H1 (cell line): ENCODE results near the gene TMEM63A. TPM values are rescaled to one million over a fixed set of nuclear protein-coding genes. Genes with fewer than 3 reads are reported as not detected.

Experiments
- CTCF ChIA-PET: fragments of 300-600 bp; sonication (Branson Sonifier 250); formaldehyde crosslinking; loops from one replicate; lab custom pipeline; 2021; ENCODE audit not compliant: partially characterized antibody; lab: Charles Lee
- POLR2A ChIA-PET: fragments of 300-600 bp; sonication (Branson Sonifier 250); formaldehyde crosslinking; loops from one replicate; lab custom pipeline; 2021; ENCODE audit warnings: inconsistent platforms; ENCODE audit not compliant: partially characterized antibody; lab: Charles Lee
- DNase-seq, 2 experiments: peaks; one replicate each; pipeline versions ENCODE4 v3.0.0 to v3.0.0-alpha.2; 2010 to 2022; ENCODE audit warnings: low spot score in 2 of 2, low read depth in 1 of 2, mixed read lengths in 1 of 2
- FAIRE-seq: peaks from 2 replicates; lab custom pipeline; 2011; peaks lifted over from hg19 to GRCh38; lab: Jason Lieb, UNC
- H2AFZ ChIP-seq: 2 replicates; pipeline ENCODE4 v1.8.1; 2012; ENCODE audit warnings: low read length, inconsistent platforms
- H2AK5ac ChIP-seq: 2 replicates; pipeline ENCODE4 v1.6.1; 2013; ENCODE audit warnings: low read depth, low read length
- H2BK120ac ChIP-seq: replicated peaks from 2 replicates; pipeline ENCODE3; 2013; ENCODE audit warnings: low read depth, low read length, inconsistent platforms
- H2BK12ac ChIP-seq: 2 replicates; pipeline ENCODE4 v1.6.1; 2013; ENCODE audit warnings: low read depth, low read length
- H2BK15ac ChIP-seq: 2 replicates; pipeline ENCODE4 v1.6.1; 2013; ENCODE audit warnings: low read length
- H2BK20ac ChIP-seq: 2 replicates; pipeline ENCODE4 v1.6.1; 2013; ENCODE audit warnings: low read length
- H2BK5ac ChIP-seq: 2 replicates; pipeline ENCODE4 v1.6.1; 2013; ENCODE audit warnings: low read depth, low read length
- H3K14ac ChIP-seq: 2 replicates; pipeline ENCODE4 v1.6.1; 2013; ENCODE audit warnings: inconsistent platforms; ENCODE audit not compliant: insufficient read length
- H3K18ac ChIP-seq: 2 replicates; pipeline ENCODE4 v1.6.1; 2013; ENCODE audit warnings: low read length; ENCODE audit errors: extremely low read depth
- H3K23ac ChIP-seq: 2 replicates; pipeline ENCODE4 v1.6.1; 2013; ENCODE audit warnings: inconsistent platforms; ENCODE audit not compliant: insufficient read length
- H3K23me2 ChIP-seq: 2 replicates; pipeline ENCODE4 v1.6.1; 2013; ENCODE audit warnings: low read depth, low read length
- H3K27ac ChIP-seq: 2 replicates; pipeline ENCODE4 v1.6.1; 2011; ENCODE audit warnings: low read depth, low read length, inconsistent platforms
- H3K27me3 ChIP-seq, 4 experiments: replicated peaks in 1 of 4; 1 replicate in 1 of 4; 2 replicates in 3 of 4; pipeline versions ENCODE4 v1.6.1 to v1.8.1; 2011 to 2013; ENCODE audit warnings: low read length in 3 of 4, mild to moderate bottlenecking in 3 of 4, inconsistent platforms in 2 of 4, mixed read lengths in 2 of 4, moderate library complexity in 1 of 4; ENCODE audit not compliant: control insufficient read depth in 3 of 4, insufficient read depth in 3 of 4; ENCODE audit errors: extremely low read depth in 1 of 4
- H3K36me3 ChIP-seq, 4 experiments: 2 replicates each; pipeline versions ENCODE4 v1.6.1 to v1.8.1; 2011 to 2013; ENCODE audit warnings: mild to moderate bottlenecking in 4 of 4, low read length in 3 of 4, moderate library complexity in 2 of 4, control low read depth in 1 of 4, inconsistent platforms in 1 of 4; ENCODE audit not compliant: insufficient read depth in 4 of 4, control insufficient read depth in 2 of 4
- H3K4ac ChIP-seq: replicated peaks from 2 replicates; pipeline ENCODE3; 2013; ENCODE audit warnings: low read length, low read depth, mixed read lengths, inconsistent platforms; ENCODE audit not compliant: insufficient read length
- H3K4me1 ChIP-seq, 4 experiments: replicated peaks in 1 of 4; 1 replicate in 1 of 4; 2 replicates in 3 of 4; pipeline versions ENCODE4 v1.6.1 to v1.8.1; 2011 to 2013; ENCODE audit warnings: low read length in 3 of 4, inconsistent platforms in 2 of 4, mixed read lengths in 1 of 4; ENCODE audit not compliant: insufficient read depth in 4 of 4, control insufficient read depth in 3 of 4
- H3K4me2 ChIP-seq, 2 experiments: 2 replicates each; pipeline versions ENCODE4 v1.6.1 to v1.8.1; 2011 to 2013; ENCODE audit warnings: low read depth in 2 of 2, low read length in 2 of 2, control low read depth in 1 of 2, inconsistent platforms in 1 of 2, mild to moderate bottlenecking in 1 of 2; ENCODE audit not compliant: insufficient read depth in 1 of 2
- H3K4me3 ChIP-seq, 4 experiments: fragments of 200-600, 300-600 bp in 1 of 4; sonication (generic), shearing (Covaris generic), sonication (Bioruptor Twin) in 1 of 4; 2 replicates each; pipeline versions ENCODE4 v1.5.1 to v1.8.1; 2011 to 2016; ENCODE audit warnings: low read length in 4 of 4, low read depth in 3 of 4, control low read depth in 2 of 4, inconsistent platforms in 2 of 4, mild to moderate bottlenecking in 2 of 4, mixed read lengths in 1 of 4, moderate library complexity in 1 of 4; ENCODE audit not compliant: insufficient read depth in 2 of 4; ENCODE audit errors: extremely low read depth in 1 of 4
- H3K56ac ChIP-seq: replicated peaks from 2 replicates; pipeline ENCODE3; 2013; ENCODE audit warnings: low read depth, mild to moderate bottlenecking, mixed read lengths, low read length, inconsistent platforms; ENCODE audit not compliant: insufficient read length
- H3K79me1 ChIP-seq: 2 replicates; pipeline ENCODE4 v1.6.1; 2013; ENCODE audit warnings: low read depth, low read length, control low read depth
- H3K79me2 ChIP-seq, 2 experiments: 2 replicates each; pipeline versions ENCODE4 v1.6.1 to v1.8.1; 2012 to 2013; ENCODE audit warnings: low read length in 2 of 2, mild to moderate bottlenecking in 2 of 2, inconsistent platforms in 1 of 2; ENCODE audit not compliant: insufficient read depth in 2 of 2, control insufficient read depth in 1 of 2
- H3K9ac ChIP-seq, 4 experiments: replicated peaks in 1 of 4; 1 replicate in 1 of 4; 2 replicates in 3 of 4; pipeline versions ENCODE4 v1.6.1 to v1.8.1; 2011 to 2013; ENCODE audit warnings: low read depth in 3 of 4, low read length in 3 of 4, control low read depth in 2 of 4, mild to moderate bottlenecking in 2 of 4, moderate library complexity in 2 of 4, inconsistent platforms in 1 of 4; ENCODE audit errors: extremely low read depth in 1 of 4
- H3K9me3 ChIP-seq, 2 experiments: 2 replicates each; pipeline versions ENCODE4 v1.6.1 to v1.8.1; 2012 to 2013; ENCODE audit warnings: mild to moderate bottlenecking in 2 of 2, moderate library complexity in 2 of 2, control low read depth in 1 of 2, inconsistent platforms in 1 of 2, low read depth in 1 of 2, low read length in 1 of 2, mixed read lengths in 1 of 2; ENCODE audit not compliant: insufficient read depth in 2 of 2
- H4K20me1 ChIP-seq, 2 experiments: replicated peaks in 1 of 2; 2 replicates each; pipeline versions ENCODE3 to v1.8.1; 2011 to 2013; ENCODE audit warnings: inconsistent platforms in 2 of 2, low read length in 2 of 2, mild to moderate bottlenecking in 1 of 2; ENCODE audit not compliant: insufficient read depth in 2 of 2, control insufficient read depth in 1 of 2
- H4K5ac ChIP-seq: 2 replicates; pipeline ENCODE4 v1.6.1; 2013; ENCODE audit warnings: low read length, low read depth, mixed read lengths, inconsistent platforms; ENCODE audit not compliant: insufficient read length
- H4K8ac ChIP-seq: 2 replicates; pipeline ENCODE4 v1.8.0; 2013; ENCODE audit warnings: mild to moderate bottlenecking, moderate library complexity, low read length, inconsistent platforms; ENCODE audit not compliant: insufficient read depth; ENCODE audit errors: extremely low read depth
- H4K91ac ChIP-seq: replicated peaks from 2 replicates; pipeline ENCODE3; 2013; ENCODE audit warnings: low read length, mixed read lengths, inconsistent platforms; ENCODE audit not compliant: insufficient read length
- ATF3 ChIP-seq: IDR thresholded peaks from 2 replicates; pipeline ENCODE4 v1.6.1; 2011; ENCODE audit warnings: low read depth, mild to moderate bottlenecking, low read length; ENCODE audit not compliant: insufficient read depth
- CBX8 ChIP-seq: fragments of 300-800, 300-1000 bp; sonication (generic); IDR thresholded peaks from 2 replicates; pipeline ENCODE4 v1.7.1; 2016; ENCODE audit warnings: low read depth, low read length, borderline replicate concordance
- CHD1 ChIP-seq: IDR thresholded peaks from 2 replicates; pipeline ENCODE4 v1.6.1; 2012; ENCODE audit warnings: low read depth, low read length, improper control_type of control experiment
- CHD2 ChIP-seq: IDR thresholded peaks from 2 replicates; pipeline ENCODE4 v1.6.1; 2012; ENCODE audit warnings: low read length, improper control_type of control experiment
- CREB1 ChIP-seq: IDR thresholded peaks from 2 replicates; pipeline ENCODE4 v1.6.1; 2012; ENCODE audit warnings: inconsistent platforms
- CTBP2 ChIP-seq: IDR thresholded peaks from 2 replicates; pipeline ENCODE4 v1.7.0; 2011; ENCODE audit warnings: borderline replicate concordance, mild to moderate bottlenecking, moderate library complexity, mixed read lengths, low read length; ENCODE audit not compliant: insufficient read depth, insufficient read length
- FOSL1 ChIP-seq: IDR thresholded peaks from 2 replicates; pipeline ENCODE4 v1.6.1; 2011; ENCODE audit warnings: mild to moderate bottlenecking, low read depth, low read length, moderate library complexity; ENCODE audit not compliant: insufficient read depth
- KDM5A ChIP-seq: fragments of 200-600 bp; IDR thresholded peaks from 2 replicates; pipeline ENCODE4 v1.7.1; 2012; ENCODE audit warnings: mild to moderate bottlenecking, low read length, inconsistent platforms, mixed read lengths
- POLR2AphosphoS5 ChIP-seq: IDR thresholded peaks from 2 replicates; pipeline ENCODE4 v1.6.1; 2011; ENCODE audit warnings: low read depth, low read length
- RXRA ChIP-seq: IDR thresholded peaks from 2 replicates; pipeline ENCODE4 v1.6.1; 2011; ENCODE audit warnings: low read depth, mild to moderate bottlenecking, low read length, moderate library complexity; ENCODE audit not compliant: insufficient read depth
- SIRT6 ChIP-seq: IDR thresholded peaks from one replicate; pipeline ENCODE4 v1.7.1; 2012; ENCODE audit warnings: low read length, inconsistent platforms
- SP4 ChIP-seq: IDR thresholded peaks from 2 replicates; pipeline ENCODE4 v1.6.1; 2012; ENCODE audit warnings: low read length, inconsistent platforms
- SUZ12 ChIP-seq: fragments of 200-600 bp; sonication (generic); IDR thresholded peaks from 2 replicates; pipeline ENCODE4 v1.6.1; 2012; ENCODE audit warnings: mild to moderate bottlenecking, inconsistent platforms, low read length, moderate library complexity, mixed read lengths
- TCF12 ChIP-seq: IDR thresholded peaks from 2 replicates; pipeline ENCODE4 v1.6.1; 2011; ENCODE audit warnings: low read depth, mild to moderate bottlenecking, low read length
- WGBS, 2 experiments: shearing (Covaris generic) in 1 of 2; methylation state at CpG; one replicate each; pipeline versions ENCODE4 v1.1.6 to v1.1.7; 2013 to 2015; ENCODE audit warnings: low lambda C conversion rate in 2 of 2, mixed read lengths in 2 of 2, inconsistent platforms in 1 of 2, low coverage in 1 of 2, missing lambda C conversion rate in 1 of 2; ENCODE audit not compliant: insufficient replicate concordance in 2 of 2, insufficient coverage in 1 of 2, insufficient read length in 1 of 2; ENCODE audit errors: extremely low coverage in 1 of 2, missing lambda C conversion rate in 1 of 2; 5-methylcytosine and 5-hydroxymethylcytosine counted together
- polyA plus RNA-seq, 7 experiments: library from polyadenylated mRNA; depleted of rRNA in 3 of 7; stranded (reverse) in 5 of 7; unstranded in 2 of 7; fragments of >200 nt in 5 of 7; fragments of 200-250 nt in 2 of 7; gene quantifications; 1 replicate in 5 of 7; 2 replicates in 1 of 7; 4 replicates in 1 of 7; pipeline versions ENCODE4 v1.2.1 to v1.2.3, GENCODE V29; 2011 to 2013; ENCODE audit warnings: missing spikeins in 2 of 7, mixed read lengths in 2 of 7
- total RNA-seq: library from RNA; stranded (reverse); fragmentation: NEBNext Ultra II Directional; extraction: Animal tissue kit (Norgen Biotek cat#: 25700); gene quantifications from 2 replicates; pipeline ENCODE4 v1.2.1, GENCODE V29; 2021

Gene TMEM63A
- total and polyA plus RNA-seq, 2 of the 8 experiments (the other 6 are each of a cell fraction or from before 2014, with no cell fraction given), result 26.1 to 55.4 TPM

- Histone ChIP-seq H3K23me2 (no peaks in the 10 kb centered on the region), H3K27ac (no peak overlapping the region), H3K23ac (no peak overlapping the region), H3K9me3 (no peaks in the 10 kb centered on the region), H4K8ac (no peak overlapping the region), H2AFZ (no peak overlapping the region), H3K4me2 (no peak overlapping the region), H3K14ac (no peak overlapping the region), H4K5ac (no peak overlapping the region), H2AK5ac (no peak overlapping the region), H3K4ac (peak overlapping the region; percentile 42), H4K20me1 (peaks cover 0 to 3% of the 10 kb centered on the region in 2 experiments), H3K9ac (no peak overlapping the region), H3K56ac (no peak overlapping the region), H4K91ac (no peak overlapping the region), H2BK120ac (no peak overlapping the region), H2BK15ac (no peak overlapping the region), H3K4me1 (peaks cover 0 to 7% (median 1%) of the 10 kb centered on the region in 4 experiments; a peak in 2 of 7 replicates), H2BK12ac (no peak overlapping the region), H3K18ac (no peak overlapping the region), H3K36me3 (peaks cover 2 to 27% (median 9%) of the 10 kb centered on the region in 4 experiments; a peak in 5 of 8 replicates), H2BK5ac (no peak overlapping the region), H3K27me3 (no peaks in the 10 kb centered on the region; a peak in 2 of 7 replicates), H2BK20ac (no peak overlapping the region), H3K4me3 (no peak overlapping the region), H3K79me1 (peaks cover 3% of the 10 kb centered on the region; the same call in 1 of the 2 replicates), H3K79me2 (no peaks in the 10 kb centered on the region)
- POLR2A ChIA-PET, result interaction anchor here (1.5 to 2.3 kb wide), 4 partner anchors 9 to 77 kb away, joined by 3 to 6 read pairs (median 4); partner anchors contain the start of genes PYCR2 and TMEM63A
- WGBS, 2 experiments, result 86% methylated on average over 7 of the region's 7 CpGs; no CpG with 5 or more reads in 1 of the 2 experiments
- FAIRE-seq (no peak), DNase-seq (no peak)
- CTCF ChIA-PET, result interaction anchor here (1.4 to 2.0 kb wide), 3 partner anchors 25 to 39 kb away, joined by 3 to 5 read pairs (median 3); partner anchors contain the start of gene LEFTY2
- TF ChIP-seq ATF3 (no peak), SIRT6 (no peak), SUZ12 (no peak), FOSL1 (no peak), CBX8 (no peak), SP4 (no peak), CTBP2 (no peak), POLR2AphosphoS5 (no peak), TCF12 (no peak), CREB1 (no peak), RXRA (no peak), CHD1 (no peak), KDM5A (no peak), CHD2 (no peak)
Observed at GRCh38 chr1:225915538-225915991, 33.4 kb upstream of the TMEM63A start.
